ENCODE data around the gene WDFY2. TPM values are rescaled to one million over a fixed set of nuclear protein-coding genes. Genes with fewer than 3 reads are reported as not detected.

WDFY2 gene
- total and polyA plus RNA-seq, 10 of the 15 experiments (the other 5 are each of a cell fraction or from before 2014, with no cell fraction given): 2.1 to 13.0 (median 8.1) TPM

DNA sequence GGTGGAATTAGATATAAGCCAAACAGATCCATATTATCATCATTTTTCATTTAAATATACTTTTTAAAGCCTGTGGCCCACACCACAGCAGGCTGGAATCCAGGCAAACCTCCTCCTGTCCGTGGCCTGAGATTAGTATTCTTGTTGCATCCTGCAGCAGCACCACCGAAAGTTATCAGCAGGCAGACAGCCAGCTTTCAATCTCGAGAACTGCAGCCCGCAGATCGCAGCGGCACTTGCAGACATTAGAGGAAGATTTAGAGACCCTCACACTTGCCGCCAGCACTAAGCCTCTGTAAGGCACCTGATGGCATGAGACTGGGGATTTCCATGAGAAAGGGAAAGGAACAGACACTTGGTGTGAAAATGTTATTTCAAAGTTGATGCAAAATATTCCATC lies 212.3 kb downstream of the WDFY2 start (continued):
- TF ChIP-seq CREM (IDR thresholded peaks at IDR 0.05; ENCODE audit: low read depth): no peak
- TF ChIP-seq, protein P1, sequence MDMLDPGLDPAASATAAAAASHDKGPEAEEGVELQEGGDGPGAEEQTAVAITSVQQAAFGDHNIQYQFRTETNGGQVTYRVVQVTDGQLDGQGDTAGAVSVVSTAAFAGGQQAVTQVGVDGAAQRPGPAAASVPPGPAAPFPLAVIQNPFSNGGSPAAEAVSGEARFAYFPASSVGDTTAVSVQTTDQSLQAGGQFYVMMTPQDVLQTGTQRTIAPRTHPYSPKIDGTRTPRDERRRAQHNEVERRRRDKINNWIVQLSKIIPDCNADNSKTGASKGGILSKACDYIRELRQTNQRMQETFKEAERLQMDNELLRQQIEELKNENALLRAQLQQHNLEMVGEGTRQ (IDR thresholded peaks at IDR 0.05; ENCODE audit: borderline replicate concordance, low read depth, low read length): no peak
- TF ChIP-seq, protein P2, sequence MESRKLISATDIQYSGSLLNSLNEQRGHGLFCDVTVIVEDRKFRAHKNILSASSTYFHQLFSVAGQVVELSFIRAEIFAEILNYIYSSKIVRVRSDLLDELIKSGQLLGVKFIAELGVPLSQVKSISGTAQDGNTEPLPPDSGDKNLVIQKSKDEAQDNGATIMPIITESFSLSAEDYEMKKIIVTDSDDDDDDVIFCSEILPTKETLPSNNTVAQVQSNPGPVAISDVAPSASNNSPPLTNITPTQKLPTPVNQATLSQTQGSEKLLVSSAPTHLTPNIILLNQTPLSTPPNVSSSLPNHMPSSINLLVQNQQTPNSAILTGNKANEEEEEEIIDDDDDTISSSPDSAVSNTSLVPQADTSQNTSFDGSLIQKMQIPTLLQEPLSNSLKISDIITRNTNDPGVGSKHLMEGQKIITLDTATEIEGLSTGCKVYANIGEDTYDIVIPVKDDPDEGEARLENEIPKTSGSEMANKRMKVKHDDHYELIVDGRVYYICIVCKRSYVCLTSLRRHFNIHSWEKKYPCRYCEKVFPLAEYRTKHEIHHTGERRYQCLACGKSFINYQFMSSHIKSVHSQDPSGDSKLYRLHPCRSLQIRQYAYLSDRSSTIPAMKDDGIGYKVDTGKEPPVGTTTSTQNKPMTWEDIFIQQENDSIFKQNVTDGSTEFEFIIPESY (IDR thresholded peaks at IDR 0.05): no peak

DNA sequence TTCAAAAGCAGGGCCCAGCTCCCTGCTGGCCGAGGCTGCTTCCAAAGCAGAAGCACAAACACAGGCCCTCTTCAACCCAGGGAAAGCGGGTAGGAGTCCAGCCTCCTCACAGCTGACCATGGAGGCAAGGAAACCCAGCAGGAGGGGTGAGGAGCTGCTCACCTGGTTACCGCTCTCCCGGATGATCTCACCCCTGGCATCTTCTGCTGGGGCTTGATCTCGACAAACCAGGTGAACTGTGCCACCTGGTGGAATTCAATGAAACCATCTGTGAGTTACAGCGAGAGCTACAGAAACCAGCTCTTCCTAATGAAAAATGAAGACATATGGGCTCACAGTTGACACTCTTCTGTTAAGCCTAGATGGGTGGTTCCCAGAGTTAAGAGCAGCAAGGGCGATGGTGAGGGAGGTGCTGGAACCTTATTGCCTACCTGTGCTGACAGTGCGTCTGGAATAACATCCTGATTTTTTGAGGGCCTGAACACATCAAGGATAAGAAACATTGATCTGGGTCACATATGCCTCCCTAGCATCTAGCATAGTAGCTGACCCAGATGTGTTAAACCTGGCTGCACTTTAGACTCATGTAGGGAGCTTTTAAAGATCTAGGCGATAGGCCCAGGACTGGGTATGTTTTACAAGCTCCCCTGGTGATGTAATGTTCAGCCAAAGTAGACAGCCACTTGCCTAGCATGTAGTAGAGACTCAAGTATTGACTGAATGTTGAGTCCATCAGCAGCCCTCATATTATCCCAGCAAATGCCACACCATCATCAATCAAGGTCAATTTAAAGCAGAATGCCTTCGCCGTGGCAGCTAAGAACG lies 213.6 kb downstream of the WDFY2 start:
- SMC1A ChIA-PET (ENCODE audit: uncharacterized antibody, unreplicated experiment): interaction anchor here (0.6 to 7.2 kb wide), 66 partner anchors 8 to 673 kb away, joined by 3 to 71 read pairs (median 4); partner anchors contain the start of gene INTS6
- H3K79me2 ChIP-seq (ENCODE audit: control insufficient read depth, insufficient read depth, low read length): no peaks in the 10 kb centered on the region
- H3K4me2 ChIP-seq (ENCODE audit: control insufficient read depth, insufficient read depth): no peak overlapping the region
- no TSS peak for BruUV-seq (replicated peaks)
- H4K20me1 ChIP-seq (ENCODE audit: control insufficient read depth, insufficient read depth): no peaks in the 10 kb centered on the region
- H3K27ac ChIP-seq (ENCODE audit: control insufficient read depth, insufficient read depth): no peak overlapping the region
- DNase-seq (ENCODE audit: low read depth, low spot score): no peak
- no peaks in the 10 kb centered on the region for H3K36me3 ChIP-seq (ENCODE audit: control insufficient read depth in 2 of 2, insufficient read depth in 2 of 2, low read length in 1 of 2)
- H3K27me3 ChIP-seq (replicated peaks in 1 of 2; ENCODE audit: control insufficient read depth in 2 of 2, insufficient read depth in 2 of 2, low read length in 1 of 2): no peaks in the 10 kb centered on the region
- WGBS (ENCODE audit: insufficient coverage, insufficient replicate concordance, low lambda C conversion rate, missing lambda C conversion rate): 47% methylated on average over 12 of the region's 12 CpGs
- no peak for FAIRE-seq
- H3K4me1 ChIP-seq (ENCODE audit: control insufficient read depth, insufficient read depth, low read length): peaks cover 39% of the 10 kb centered on the region
- H3K9ac ChIP-seq (ENCODE audit: control insufficient read depth, insufficient read depth, low read length): no peak overlapping the region
- intact Hi-C loops (cut with micrococcal nuclease; ENCODE audit: unreplicated experiment) (loop anchor here (1.0 to 5.0 kb wide), 4 partner anchors 345 to 673 kb away; partner anchors contain the start of gene INTS6), in situ Hi-C loops (cut with MboI) (loop anchor here (5.0 kb wide), 2 partner anchors 356 to 676 kb away; no protein-coding TSS in a partner anchor)
- no peak overlapping the region for H3K4me3 ChIP-seq
- no peak overlapping the region for H2AFZ ChIP-seq (ENCODE audit: control insufficient read depth, low read depth, low read length)
- H3K9me3 ChIP-seq (replicated peaks; ENCODE audit: control insufficient read depth, insufficient read depth, low read length): no peaks in the 10 kb centered on the region
- RAD21 ChIA-PET (ENCODE audit: unreplicated experiment): interaction anchor here (0.6 to 10.2 kb wide), 58 partner anchors 15 to 678 kb away, joined by 3 to 104 read pairs (median 4); partner anchors contain the start of gene INTS6
- POLR2A ChIA-PET: interaction anchor here (0.9 to 1.5 kb wide), 6 partner anchors 9 to 675 kb away, joined by 3 to 8 read pairs (median 3); partner anchors contain the start of gene INTS6
- peak; percentile 67 for ATAC-seq
- CTCF ChIA-PET: interaction anchor here (0.6 to 8.9 kb wide), 84 partner anchors 9 to 729 kb away, joined by 3 to 152 read pairs (median 5); no protein-coding TSS in a partner anchor
- TF ChIP-seq NRF1 (conservative IDR thresholded peaks at IDR 0.05; ENCODE audit: low read depth, low read length): no peak
- no peak for TF ChIP-seq NR2C1 (IDR thresholded peaks at IDR 0.05)
- TF ChIP-seq CBX5 (IDR thresholded peaks at IDR 0.05; ENCODE audit: low read depth): no peak
- TF ChIP-seq, protein P3, sequence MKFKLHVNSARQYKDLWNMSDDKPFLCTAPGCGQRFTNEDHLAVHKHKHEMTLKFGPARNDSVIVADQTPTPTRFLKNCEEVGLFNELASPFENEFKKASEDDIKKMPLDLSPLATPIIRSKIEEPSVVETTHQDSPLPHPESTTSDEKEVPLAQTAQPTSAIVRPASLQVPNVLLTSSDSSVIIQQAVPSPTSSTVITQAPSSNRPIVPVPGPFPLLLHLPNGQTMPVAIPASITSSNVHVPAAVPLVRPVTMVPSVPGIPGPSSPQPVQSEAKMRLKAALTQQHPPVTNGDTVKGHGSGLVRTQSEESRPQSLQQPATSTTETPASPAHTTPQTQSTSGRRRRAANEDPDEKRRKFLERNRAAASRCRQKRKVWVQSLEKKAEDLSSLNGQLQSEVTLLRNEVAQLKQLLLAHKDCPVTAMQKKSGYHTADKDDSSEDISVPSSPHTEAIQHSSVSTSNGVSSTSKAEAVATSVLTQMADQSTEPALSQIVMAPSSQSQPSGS (IDR thresholded peaks at IDR 0.05; ENCODE audit: low read length): 0 out of 2 replicates have a peak, but pooled peaks have one; percentile 36
- no peak for TF ChIP-seq CREB1 (IDR thresholded peaks at IDR 0.05; ENCODE audit: low read depth)
- TF ChIP-seq SMC3 (IDR thresholded peaks at IDR 0.05; ENCODE audit: borderline replicate concordance, low read length): peak; percentile 92
- no peak for TF ChIP-seq FOXM1 (IDR thresholded peaks at IDR 0.05; ENCODE audit: low read depth, low read length)
- TF ChIP-seq PML (IDR thresholded peaks at IDR 0.05; ENCODE audit: low read length): no peak
- 0 out of 2 replicates have a peak, but pooled peaks have one; percentile 23 for TF ChIP-seq EED (IDR thresholded peaks at IDR 0.05; ENCODE audit: low read depth)
- TF ChIP-seq YY1 (IDR thresholded peaks at IDR 0.05; ENCODE audit: low read depth, low read length): 0 out of 2 replicates have a peak, but pooled peaks have one; percentile 25
- TF ChIP-seq, protein P4, sequence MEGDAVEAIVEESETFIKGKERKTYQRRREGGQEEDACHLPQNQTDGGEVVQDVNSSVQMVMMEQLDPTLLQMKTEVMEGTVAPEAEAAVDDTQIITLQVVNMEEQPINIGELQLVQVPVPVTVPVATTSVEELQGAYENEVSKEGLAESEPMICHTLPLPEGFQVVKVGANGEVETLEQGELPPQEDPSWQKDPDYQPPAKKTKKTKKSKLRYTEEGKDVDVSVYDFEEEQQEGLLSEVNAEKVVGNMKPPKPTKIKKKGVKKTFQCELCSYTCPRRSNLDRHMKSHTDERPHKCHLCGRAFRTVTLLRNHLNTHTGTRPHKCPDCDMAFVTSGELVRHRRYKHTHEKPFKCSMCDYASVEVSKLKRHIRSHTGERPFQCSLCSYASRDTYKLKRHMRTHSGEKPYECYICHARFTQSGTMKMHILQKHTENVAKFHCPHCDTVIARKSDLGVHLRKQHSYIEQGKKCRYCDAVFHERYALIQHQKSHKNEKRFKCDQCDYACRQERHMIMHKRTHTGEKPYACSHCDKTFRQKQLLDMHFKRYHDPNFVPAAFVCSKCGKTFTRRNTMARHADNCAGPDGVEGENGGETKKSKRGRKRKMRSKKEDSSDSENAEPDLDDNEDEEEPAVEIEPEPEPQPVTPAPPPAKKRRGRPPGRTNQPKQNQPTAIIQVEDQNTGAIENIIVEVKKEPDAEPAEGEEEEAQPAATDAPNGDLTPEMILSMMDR (IDR thresholded peaks at IDR 0.05 in 2 of 3, conservative IDR thresholded peaks at IDR 0.05 in 1 of 3; ENCODE audit: control insufficient read depth in 2 of 3, extremely low read depth in 1 of 3, insufficient read depth in 1 of 3, low read depth in 3 of 3, low read length in 3 of 3): peak; percentile 62 to 84 (median 69); a peak in 5 of 6 replicates
- peak; percentile 93 for TF ChIP-seq RAD21 (IDR thresholded peaks at IDR 0.05; ENCODE audit: insufficient read depth, low read depth, low read length)

All from GM12878 (cell line).